IMR-90 (cell line): ENCODE results near the gene BPTF.

Experiments used
- CEBPB ChIP-seq: IDR thresholded peaks from 2 replicates; pipeline ENCODE4 v1.6.1; 2012; ENCODE audit warnings: low read depth, low read length, improper control_type of control experiment
- CHD1 ChIP-seq: IDR thresholded peaks from 2 replicates; pipeline ENCODE4 v1.6.1; 2012; ENCODE audit warnings: low read depth, low read length, improper control_type of control experiment
- FOS ChIP-seq: fragments of 150-350 bp; IDR thresholded peaks from 2 replicates; pipeline ENCODE4 v1.6.1; 2016; ENCODE audit warnings: low read depth, low read length
- MAFK ChIP-seq: IDR thresholded peaks from 2 replicates; pipeline ENCODE4 v1.6.1; 2012; ENCODE audit warnings: low read depth, low read length, improper control_type of control experiment
- POLR2A ChIP-seq: IDR thresholded peaks from 2 replicates; pipeline ENCODE4 v1.6.1; 2012; ENCODE audit warnings: mild to moderate bottlenecking, low read depth, low read length
- RAD21 ChIP-seq: IDR thresholded peaks from 2 replicates; pipeline ENCODE4 v1.6.1; 2012; ENCODE audit warnings: low read length, improper control_type of control experiment
- RCOR1 ChIP-seq: IDR thresholded peaks from 2 replicates; pipeline ENCODE4 v1.6.1; 2012; ENCODE audit warnings: mild to moderate bottlenecking, low read length, improper control_type of control experiment; ENCODE audit not compliant: insufficient replicate concordance
- SMC3 ChIP-seq: fragments of 150-350 bp; IDR thresholded peaks from 2 replicates; pipeline ENCODE4 v1.6.1; 2016; ENCODE audit warnings: low read depth, mild to moderate bottlenecking, antibody characterized with exemption, low read length, moderate library complexity
- TF ChIP-seq, protein P1 (sequence below): conservative IDR thresholded peaks from 2 replicates; pipeline ENCODE4 v1.5.1; 2012; ENCODE audit warnings: mild to moderate bottlenecking, low read depth, low read length, improper control_type of control experiment
- TF ChIP-seq, protein P2 (sequence below): fragments of 150-350 bp; IDR thresholded peaks from 2 replicates; pipeline ENCODE4 v1.6.1; 2017; ENCODE audit warnings: mild to moderate bottlenecking, antibody characterized with exemption, low read length, low read depth

DNA sequence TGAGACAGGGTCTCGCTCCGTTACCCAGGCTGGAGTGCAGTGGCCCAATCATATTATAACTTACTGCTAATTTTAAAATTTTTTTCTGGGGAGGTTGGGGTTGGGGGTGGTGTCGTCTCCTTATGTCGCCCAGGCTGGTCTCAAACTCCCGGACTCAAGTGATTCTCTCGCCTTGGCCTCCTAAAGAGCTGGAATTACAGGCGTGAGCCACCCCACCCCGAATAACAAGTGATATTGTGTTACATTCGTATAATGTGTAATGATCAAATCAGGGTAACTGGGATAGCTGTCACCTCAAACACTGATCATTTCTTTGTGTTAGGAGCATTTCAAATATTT, 194.0 kb downstream of the BPTF start:
- TF ChIP-seq, protein P1, sequence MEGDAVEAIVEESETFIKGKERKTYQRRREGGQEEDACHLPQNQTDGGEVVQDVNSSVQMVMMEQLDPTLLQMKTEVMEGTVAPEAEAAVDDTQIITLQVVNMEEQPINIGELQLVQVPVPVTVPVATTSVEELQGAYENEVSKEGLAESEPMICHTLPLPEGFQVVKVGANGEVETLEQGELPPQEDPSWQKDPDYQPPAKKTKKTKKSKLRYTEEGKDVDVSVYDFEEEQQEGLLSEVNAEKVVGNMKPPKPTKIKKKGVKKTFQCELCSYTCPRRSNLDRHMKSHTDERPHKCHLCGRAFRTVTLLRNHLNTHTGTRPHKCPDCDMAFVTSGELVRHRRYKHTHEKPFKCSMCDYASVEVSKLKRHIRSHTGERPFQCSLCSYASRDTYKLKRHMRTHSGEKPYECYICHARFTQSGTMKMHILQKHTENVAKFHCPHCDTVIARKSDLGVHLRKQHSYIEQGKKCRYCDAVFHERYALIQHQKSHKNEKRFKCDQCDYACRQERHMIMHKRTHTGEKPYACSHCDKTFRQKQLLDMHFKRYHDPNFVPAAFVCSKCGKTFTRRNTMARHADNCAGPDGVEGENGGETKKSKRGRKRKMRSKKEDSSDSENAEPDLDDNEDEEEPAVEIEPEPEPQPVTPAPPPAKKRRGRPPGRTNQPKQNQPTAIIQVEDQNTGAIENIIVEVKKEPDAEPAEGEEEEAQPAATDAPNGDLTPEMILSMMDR, result no peak
- TF ChIP-seq POLR2A (no peak), CHD1 (no peak), CEBPB (no peak), FOS (no peak), MAFK (no peak), SMC3 (no peak), RAD21 (no peak), RCOR1 (no peak)
- TF ChIP-seq, protein P2, sequence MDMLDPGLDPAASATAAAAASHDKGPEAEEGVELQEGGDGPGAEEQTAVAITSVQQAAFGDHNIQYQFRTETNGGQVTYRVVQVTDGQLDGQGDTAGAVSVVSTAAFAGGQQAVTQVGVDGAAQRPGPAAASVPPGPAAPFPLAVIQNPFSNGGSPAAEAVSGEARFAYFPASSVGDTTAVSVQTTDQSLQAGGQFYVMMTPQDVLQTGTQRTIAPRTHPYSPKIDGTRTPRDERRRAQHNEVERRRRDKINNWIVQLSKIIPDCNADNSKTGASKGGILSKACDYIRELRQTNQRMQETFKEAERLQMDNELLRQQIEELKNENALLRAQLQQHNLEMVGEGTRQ, result no peak
